HEK293T (cell line): Measurements from ENCODE around the gene TAF6L.

Experiments used
- ARNT ChIP-seq: fragments of 450-650 bp; IDR thresholded peaks from 2 replicates; pipeline ENCODE4 v1.6.1; 2017; ENCODE audit warnings: mild to moderate bottlenecking
- FOXM1 ChIP-seq: fragments of 450-650 bp; IDR thresholded peaks from 2 replicates; pipeline ENCODE4 v1.6.1; 2017; ENCODE audit warnings: mild to moderate bottlenecking, borderline replicate concordance
- HDGF ChIP-seq: fragments of 450-650 bp; IDR thresholded peaks from 2 replicates; pipeline ENCODE4 v1.6.1; 2017; ENCODE audit warnings: antibody characterized with exemption, borderline replicate concordance
- TF ChIP-seq, protein P1 (sequence below): fragments of 450-650 bp; IDR thresholded peaks from 2 replicates; pipeline ENCODE4 v1.6.1; 2016

DNA sequence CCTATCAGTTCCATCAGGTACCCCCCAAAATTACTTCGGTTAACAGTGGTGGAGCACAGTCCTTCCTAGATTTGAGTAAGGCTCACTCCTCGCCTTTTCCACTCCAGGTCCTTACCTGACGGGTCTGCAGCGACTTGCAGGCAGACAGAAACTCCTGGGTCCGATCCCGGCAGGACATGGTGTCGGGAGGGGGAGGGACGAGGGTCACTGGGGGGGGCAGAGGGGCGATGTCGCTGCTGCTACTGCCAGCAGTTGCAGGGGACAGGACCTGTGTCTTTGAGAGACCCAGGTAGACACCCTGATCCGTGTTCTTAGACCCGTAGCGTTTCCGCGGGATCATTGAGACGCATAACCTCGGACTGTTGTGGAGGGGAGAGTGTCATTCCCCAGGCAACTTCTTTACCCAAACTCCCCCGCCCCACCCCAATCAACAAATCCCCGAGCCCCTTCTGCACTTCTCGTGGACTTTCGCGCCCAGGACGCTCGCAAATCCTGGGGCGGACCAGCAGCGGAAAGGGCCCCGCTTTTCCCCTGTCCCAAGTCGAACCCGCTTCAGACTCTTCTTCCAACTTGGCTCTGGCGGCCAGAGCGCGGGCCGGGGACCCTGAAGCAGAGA, 59.8 kb downstream of the TAF6L start:
- TF ChIP-seq ARNT = no peak
- TF ChIP-seq FOXM1 = peak; percentile 90; the same call in 1 of the 2 replicates
- TF ChIP-seq, protein P1, sequence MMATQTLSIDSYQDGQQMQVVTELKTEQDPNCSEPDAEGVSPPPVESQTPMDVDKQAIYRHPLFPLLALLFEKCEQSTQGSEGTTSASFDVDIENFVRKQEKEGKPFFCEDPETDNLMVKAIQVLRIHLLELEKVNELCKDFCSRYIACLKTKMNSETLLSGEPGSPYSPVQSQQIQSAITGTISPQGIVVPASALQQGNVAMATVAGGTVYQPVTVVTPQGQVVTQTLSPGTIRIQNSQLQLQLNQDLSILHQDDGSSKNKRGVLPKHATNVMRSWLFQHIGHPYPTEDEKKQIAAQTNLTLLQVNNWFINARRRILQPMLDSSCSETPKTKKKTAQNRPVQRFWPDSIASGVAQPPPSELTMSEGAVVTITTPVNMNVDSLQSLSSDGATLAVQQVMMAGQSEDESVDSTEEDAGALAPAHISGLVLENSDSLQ = no peak
- no peak for TF ChIP-seq HDGF
